Fibroblast of pulmonary artery (primary cell): ENCODE data around the gene KLHL12.

Experiments used
- DNase-seq: peaks from one replicate; pipeline ENCODE4 v3.0.0-alpha.2; 2010; ENCODE audit warnings: low read depth
- H3K4me3 ChIP-seq: replicated peaks from 2 replicates; pipeline ENCODE4 v1.5.1; 2011; ENCODE audit warnings: low read depth, mild to moderate bottlenecking, control low read depth, low read length, moderate library complexity
- CTCF ChIP-seq: IDR thresholded peaks from 2 replicates; pipeline ENCODE4 v1.5.1; 2011; ENCODE audit warnings: mild to moderate bottlenecking, control low read depth, low read length, inconsistent platforms; ENCODE audit errors: missing control alignments

KLHL12 gene

GRCh38 chr1:202926581-202927491, at the start of gene KLHL12:
Gene KLHL12, minus strand, starts transcription at chr1:202927234. Its CDS starts 2,072 bp downstream, at chr1:202925162.
- TF ChIP-seq CTCF = peak; percentile 55
- peak within 1 kb of the TSS; percentile 89 for H3K4me3 ChIP-seq
- DNase-seq = peak; percentile 98

- no peak for DNase-seq
- H3K4me3 ChIP-seq = no peak overlapping the region
- TF ChIP-seq CTCF = no peak
These were observed 49.6 kb upstream of the KLHL12 start for GRCh38 chr1:202976633-202977032.

GRCh38 chr1:202974856-202975255, 47.8 kb upstream of the KLHL12 start:
- no peak for DNase-seq
- no peak overlapping the region for H3K4me3 ChIP-seq
- TF ChIP-seq CTCF = no peak

GRCh38 chr1:202972046-202972445, 45.0 kb upstream of the KLHL12 start:
- no peak overlapping the region for H3K4me3 ChIP-seq
- no peak for TF ChIP-seq CTCF
- DNase-seq = no peak

GRCh38 chr1:202968895-202969295, 41.9 kb upstream of the KLHL12 start:
- no peak overlapping the region for H3K4me3 ChIP-seq
- TF ChIP-seq CTCF = peak; percentile 95
- DNase-seq = peak; percentile 73

GRCh38 chr1:202968351-202968750, 41.3 kb upstream of the KLHL12 start:
- DNase-seq = no peak
- H3K4me3 ChIP-seq = no peak overlapping the region
- no peak for TF ChIP-seq CTCF
